Measurements from ENCODE around the gene NRXN3. TPM values are rescaled to one million over a fixed set of nuclear protein-coding genes. Genes with fewer than 3 reads are reported as not detected.

NRXN3 gene
- total RNA-seq, 1 experiment from 2014 or later = not detected

DNA sequence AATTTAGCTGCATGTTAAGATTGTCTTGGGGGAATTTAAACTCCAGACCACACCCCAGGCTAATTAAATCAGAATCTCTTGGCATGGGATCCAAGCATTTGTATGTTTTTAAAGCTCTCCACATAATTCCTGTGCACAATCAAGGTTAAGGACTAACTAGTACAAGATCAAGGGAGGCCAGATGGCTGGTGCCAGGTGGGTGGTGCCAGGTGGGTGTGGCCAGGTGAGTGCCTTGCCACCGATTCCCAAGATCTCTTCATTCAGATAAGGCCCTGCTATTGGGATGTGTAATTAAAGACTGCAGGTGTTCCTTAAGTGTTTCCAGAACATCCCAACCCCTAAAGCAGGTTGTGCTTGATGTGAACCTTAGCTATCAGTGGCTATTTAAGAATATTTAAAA lies 75.1 kb downstream of the NRXN3 start:
- CTCF ChIA-PET = no interaction called here
- Histone ChIP-seq H3K36me3 (ENCODE audit: control insufficient read depth in 1 of 2, insufficient read depth in 2 of 2, low read length in 2 of 2) (no peaks in the 10 kb centered on the region), H4K20me1 (ENCODE audit: insufficient read depth) (no peaks in the 10 kb centered on the region), H3K9me2 (ENCODE audit: insufficient read depth) (no peaks in the 10 kb centered on the region), H3K4me2 (ENCODE audit: low read length) (no peak overlapping the region), H3K4me1 (ENCODE audit: control insufficient read depth in 1 of 2, insufficient read depth in 2 of 2, low read length in 2 of 2) (no peaks in the 10 kb centered on the region), H3K9me3 (ENCODE audit: control insufficient read depth in 1 of 2, insufficient read depth in 1 of 2, low read depth in 1 of 2, low read length in 2 of 2) (no peaks in the 10 kb centered on the region), H3K9ac (ENCODE audit: low read length) (no peak overlapping the region), H3K79me2 (ENCODE audit: insufficient read depth, low read length) (no peaks in the 10 kb centered on the region), H3K27me3 (ENCODE audit: insufficient read depth, low read length) (peaks cover 18% of the 10 kb centered on the region; the same call in 1 of the 2 replicates), H3K4me3 (replicated peaks in 1 of 2; ENCODE audit: low read depth in 1 of 2, low read length in 2 of 2) (no peak overlapping the region), H2AFZ (ENCODE audit: low read depth, low read length, poor library complexity, severe bottlenecking) (no peak overlapping the region), H3K27ac (ENCODE audit: low read depth, low read length) (no peak overlapping the region)
- no peak for DNase-seq (ENCODE audit: low read depth, low spot score)
- POLR2A ChIA-PET = no interaction called here
- intact Hi-C loops (cut with micrococcal nuclease) = no loop called here
- ATAC-seq = no peak
- TF ChIP-seq JUND (IDR thresholded peaks at IDR 0.05) = no peak
- no peak for TF ChIP-seq SIN3A (IDR thresholded peaks at IDR 0.05; ENCODE audit: low read depth)
- TF ChIP-seq FOSL1 (IDR thresholded peaks at IDR 0.05; ENCODE audit: low read depth) = no peak
- TF ChIP-seq, protein P1, sequence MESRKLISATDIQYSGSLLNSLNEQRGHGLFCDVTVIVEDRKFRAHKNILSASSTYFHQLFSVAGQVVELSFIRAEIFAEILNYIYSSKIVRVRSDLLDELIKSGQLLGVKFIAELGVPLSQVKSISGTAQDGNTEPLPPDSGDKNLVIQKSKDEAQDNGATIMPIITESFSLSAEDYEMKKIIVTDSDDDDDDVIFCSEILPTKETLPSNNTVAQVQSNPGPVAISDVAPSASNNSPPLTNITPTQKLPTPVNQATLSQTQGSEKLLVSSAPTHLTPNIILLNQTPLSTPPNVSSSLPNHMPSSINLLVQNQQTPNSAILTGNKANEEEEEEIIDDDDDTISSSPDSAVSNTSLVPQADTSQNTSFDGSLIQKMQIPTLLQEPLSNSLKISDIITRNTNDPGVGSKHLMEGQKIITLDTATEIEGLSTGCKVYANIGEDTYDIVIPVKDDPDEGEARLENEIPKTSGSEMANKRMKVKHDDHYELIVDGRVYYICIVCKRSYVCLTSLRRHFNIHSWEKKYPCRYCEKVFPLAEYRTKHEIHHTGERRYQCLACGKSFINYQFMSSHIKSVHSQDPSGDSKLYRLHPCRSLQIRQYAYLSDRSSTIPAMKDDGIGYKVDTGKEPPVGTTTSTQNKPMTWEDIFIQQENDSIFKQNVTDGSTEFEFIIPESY (IDR thresholded peaks at IDR 0.05; ENCODE audit: extremely low read depth, insufficient replicate concordance, low read length) = no peak
- RAD21 ChIA-PET (ENCODE audit: low non-redundant PET in 1 of 2, low total read pairs in 2 of 2, uncharacterized antibody in 2 of 2, unreplicated experiment in 2 of 2) = no interaction called here
- no TSS peak for BruUV-seq (replicated peaks)

DNA sequence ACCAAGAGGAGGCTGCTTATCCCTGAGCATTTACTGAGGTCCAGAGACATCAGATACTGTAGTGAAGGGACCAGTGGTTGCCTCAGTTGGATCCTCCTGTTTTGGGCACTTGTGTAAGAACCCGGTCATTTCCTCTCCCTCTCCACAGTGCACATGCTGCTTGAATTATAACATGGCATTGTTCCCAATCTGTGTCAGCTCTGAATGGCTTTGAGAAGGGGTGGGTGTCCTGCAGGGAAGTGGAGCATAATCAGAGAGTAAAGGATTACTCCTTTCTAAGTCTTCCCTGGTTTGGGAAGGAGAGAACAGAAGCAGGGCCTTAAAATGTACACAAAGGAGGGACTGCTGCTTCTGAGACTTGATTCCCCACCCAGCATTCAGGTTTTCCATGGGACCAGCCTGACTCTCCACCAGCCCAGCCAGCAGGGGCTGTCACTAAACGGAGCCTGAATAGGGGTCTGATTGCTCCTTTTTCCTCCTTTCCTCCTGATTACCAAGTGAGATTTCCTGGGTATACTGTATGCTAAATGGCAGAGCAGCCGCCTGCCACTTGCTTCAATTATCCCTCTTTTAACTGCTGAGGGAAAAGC lies 78.4 kb downstream of the NRXN3 start:
- no TSS peak for BruUV-seq (replicated peaks)
- RAD21 ChIA-PET (ENCODE audit: low non-redundant PET in 1 of 2, low total read pairs in 2 of 2, uncharacterized antibody in 2 of 2, unreplicated experiment in 2 of 2) = no interaction called here
- H3K4me3 ChIP-seq (replicated peaks in 1 of 2; ENCODE audit: low read depth in 1 of 2, low read length in 2 of 2) = no peak overlapping the region
- POLR2A ChIA-PET = no interaction called here
- no peaks in the 10 kb centered on the region for H3K9me2 ChIP-seq (ENCODE audit: insufficient read depth)
- ATAC-seq (no peak), DNase-seq (ENCODE audit: low read depth, low spot score) (no peak)
- H3K79me2 ChIP-seq (ENCODE audit: insufficient read depth, low read length) = no peaks in the 10 kb centered on the region
- no peak for TF ChIP-seq SIN3A (IDR thresholded peaks at IDR 0.05; ENCODE audit: low read depth)
- TF ChIP-seq, protein P2, sequence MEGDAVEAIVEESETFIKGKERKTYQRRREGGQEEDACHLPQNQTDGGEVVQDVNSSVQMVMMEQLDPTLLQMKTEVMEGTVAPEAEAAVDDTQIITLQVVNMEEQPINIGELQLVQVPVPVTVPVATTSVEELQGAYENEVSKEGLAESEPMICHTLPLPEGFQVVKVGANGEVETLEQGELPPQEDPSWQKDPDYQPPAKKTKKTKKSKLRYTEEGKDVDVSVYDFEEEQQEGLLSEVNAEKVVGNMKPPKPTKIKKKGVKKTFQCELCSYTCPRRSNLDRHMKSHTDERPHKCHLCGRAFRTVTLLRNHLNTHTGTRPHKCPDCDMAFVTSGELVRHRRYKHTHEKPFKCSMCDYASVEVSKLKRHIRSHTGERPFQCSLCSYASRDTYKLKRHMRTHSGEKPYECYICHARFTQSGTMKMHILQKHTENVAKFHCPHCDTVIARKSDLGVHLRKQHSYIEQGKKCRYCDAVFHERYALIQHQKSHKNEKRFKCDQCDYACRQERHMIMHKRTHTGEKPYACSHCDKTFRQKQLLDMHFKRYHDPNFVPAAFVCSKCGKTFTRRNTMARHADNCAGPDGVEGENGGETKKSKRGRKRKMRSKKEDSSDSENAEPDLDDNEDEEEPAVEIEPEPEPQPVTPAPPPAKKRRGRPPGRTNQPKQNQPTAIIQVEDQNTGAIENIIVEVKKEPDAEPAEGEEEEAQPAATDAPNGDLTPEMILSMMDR (IDR thresholded peaks at IDR 0.05 in 2 of 3, conservative IDR thresholded peaks at IDR 0.05 in 1 of 3; ENCODE audit: borderline replicate concordance in 1 of 3, insufficient read depth in 1 of 3, low read depth in 2 of 3, low read length in 2 of 3) = no peak
- no peak for TF ChIP-seq SRF (IDR thresholded peaks at IDR 0.05; ENCODE audit: low read depth)
- no peak for TF ChIP-seq EZH2 (IDR thresholded peaks at IDR 0.05)
- no peak overlapping the region for H3K27ac ChIP-seq (ENCODE audit: low read depth, low read length)
- no peaks in the 10 kb centered on the region for H4K20me1 ChIP-seq (ENCODE audit: insufficient read depth)
- peaks cover 21% of the 10 kb centered on the region; the same call in 1 of the 2 replicates for H3K27me3 ChIP-seq (ENCODE audit: insufficient read depth, low read length)
- intact Hi-C loops (cut with micrococcal nuclease) = no loop called here
- no peaks in the 10 kb centered on the region for H3K36me3 ChIP-seq (ENCODE audit: control insufficient read depth in 1 of 2, insufficient read depth in 2 of 2, low read length in 2 of 2)
- H3K9me3 ChIP-seq (ENCODE audit: control insufficient read depth in 1 of 2, insufficient read depth in 1 of 2, low read depth in 1 of 2, low read length in 2 of 2) = no peaks in the 10 kb centered on the region
- CTCF ChIA-PET = no interaction called here
- no peak overlapping the region for H2AFZ ChIP-seq (ENCODE audit: low read depth, low read length, poor library complexity, severe bottlenecking)
- H3K9ac ChIP-seq (ENCODE audit: low read length) = no peak overlapping the region
- H3K4me2 ChIP-seq (ENCODE audit: low read length) = no peak overlapping the region
- H3K4me1 ChIP-seq (ENCODE audit: control insufficient read depth in 1 of 2, insufficient read depth in 2 of 2, low read length in 2 of 2) = no peaks in the 10 kb centered on the region

Measured in HCT116 (cell line).